Activated CD4-positive, alpha-beta T cell treated with anti-CD3 and anti-CD28 coated beads, Interleukin-2, Interleukin-4, amounts not matched to agents 100 ng/mL and 50 ng/mL, durations not matched to agents 16 hours and 8 hours (primary cell): ENCODE results near the gene HEATR5B.
"Not testable (repeated sequence)": the region's sequence is repeated elsewhere in the genome, so short reads cannot be mapped to it uniquely, and the experiment has no call there.

Experiments used
- DNase-seq: peaks from one replicate; pipeline ENCODE4 v3.0.0-alpha.2; 2020; ENCODE audit warnings: low spot score

The HEATR5B gene

GRCh38 chr2:36936526-36936925 lies 147.6 kb downstream of the HEATR5B start:
- DNase-seq, result not testable (repeated sequence)

DNA sequence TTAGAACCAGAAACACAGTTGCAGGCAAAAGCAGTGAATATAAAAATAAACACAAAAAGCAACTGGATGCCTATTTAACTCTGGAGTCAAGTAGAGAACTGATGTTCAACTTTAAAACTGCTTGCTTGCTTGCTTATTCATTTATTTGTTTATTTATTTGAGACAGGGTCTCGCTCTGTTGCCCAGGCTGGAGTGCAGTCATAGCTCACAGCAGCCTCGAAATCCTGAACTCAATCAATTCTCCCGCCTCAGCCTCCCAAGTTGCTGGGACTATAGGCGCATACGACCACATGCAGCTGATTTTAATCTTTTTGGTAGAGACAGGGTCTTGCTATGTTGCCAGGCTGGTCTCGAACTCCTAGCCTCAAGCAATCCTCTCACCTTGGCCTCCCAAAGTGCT lies 152.5 kb downstream of the HEATR5B start:
- DNase-seq, result not testable (repeated sequence)
